ENCODE results near the gene RARRES2. TPM values are rescaled to one million over a fixed set of nuclear protein-coding genes. Genes with fewer than 3 reads are reported as not detected.

Gene RARRES2
- total RNA-seq (2014; rRNA removed; shearing (Covaris generic)) (0.08 TPM in 1 of 2 replicates, not detected in the other), total RNA-seq (2022) (not detected in 2 replicates), Bru-seq, nascent RNA (not detected), BruChase-seq, experiment 1, labeled RNA remaining after a 6-hour chase (not detected), BruChase-seq, experiment 2, labeled RNA remaining after a 2-hour chase (not detected)
- long read RNA-seq = 0 reads

DNA sequence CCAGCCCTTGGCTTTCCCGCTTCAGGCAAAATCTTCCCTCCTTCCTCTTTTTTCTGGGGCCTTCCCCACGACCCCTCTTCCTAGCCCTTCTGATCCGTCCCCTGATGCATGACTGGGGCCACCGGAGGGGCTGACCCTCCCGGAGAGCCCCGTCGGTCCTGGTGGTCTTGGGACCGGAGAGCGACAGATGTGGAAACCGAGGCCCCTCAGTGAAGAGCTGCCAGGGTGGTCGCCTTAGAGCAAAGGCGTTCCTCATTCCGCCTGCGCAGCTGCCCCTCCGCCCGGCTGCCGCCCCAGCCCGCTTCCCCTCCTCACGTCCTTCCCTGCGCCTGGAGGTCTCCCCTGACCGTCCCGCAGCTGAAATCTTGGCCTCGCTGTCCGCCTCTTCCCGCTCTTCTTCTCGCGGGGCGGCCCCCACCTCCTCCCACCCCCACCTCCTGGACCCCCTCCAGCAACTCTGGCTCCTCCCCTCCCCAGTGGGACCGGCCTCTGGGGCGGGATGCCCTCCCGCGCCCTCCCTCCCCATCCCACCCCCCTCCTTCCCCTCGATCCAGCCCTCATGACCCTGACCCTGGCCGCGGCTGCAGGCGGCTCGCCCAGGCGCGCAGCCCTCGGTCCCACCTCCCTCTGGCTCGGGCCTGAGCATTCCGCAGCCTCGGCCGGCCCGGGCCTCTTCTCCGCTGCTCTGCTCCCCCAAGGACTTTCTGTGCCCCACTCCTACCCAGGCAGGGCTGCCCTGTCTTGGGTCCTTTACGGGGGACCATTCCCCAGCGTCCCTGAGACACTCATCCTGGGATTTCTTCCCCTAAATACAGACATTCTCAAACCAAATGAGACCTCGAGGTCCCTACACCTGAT, at the start of gene RARRES2:
Gene RARRES2 (minus strand): TSS at position 367 of the 858 bp plus-strand sequence. CDS start 1,020 bp downstream, outside the sequence.
- CTCF ChIA-PET (ENCODE audit: unreplicated experiment) = no interaction called here
- Histone ChIP-seq H4K20me1 (ENCODE audit: insufficient read depth, low read length) (no peaks in the 10 kb centered on the region), H3K27ac (ENCODE audit: low read depth, low read length, poor library complexity, severe bottlenecking) (no peak within 1 kb of the TSS), H3K4me2 (ENCODE audit: low read length) (no peak within 1 kb of the TSS), H3K36me3 (ENCODE audit: insufficient read depth, low read length) (no peaks in the 10 kb centered on the region), H3K4me1 (ENCODE audit: insufficient read depth, low read length, poor library complexity, severe bottlenecking) (no peaks in the 10 kb centered on the region), H3K79me2 (ENCODE audit: insufficient read depth, low read depth, low read length) (no peaks in the 10 kb centered on the region), H3K9me2 (ENCODE audit: insufficient read depth, low read length) (no peaks in the 10 kb centered on the region), H2AFZ (ENCODE audit: low read length) (no peak within 1 kb of the TSS), H3K9me3 (ENCODE audit: low read length) (peaks cover 8% of the 10 kb centered on the region; the same call in 1 of the 2 replicates), H3K4me3 (ENCODE audit: low read depth, low read length, poor library complexity, severe bottlenecking) (no peak within 1 kb of the TSS)
- no TSS peak for BruUV-seq (replicated peaks)
- TF ChIP-seq EZH2phosphoT487 (IDR thresholded peaks at IDR 0.05; ENCODE audit: borderline replicate concordance, low read depth, low read length) (no peak), CTCF (conservative IDR thresholded peaks at IDR 0.05; ENCODE audit: low read length) (no peak)
- no peak for DNase-seq (ENCODE audit: low spot score)
- intact Hi-C loops (cut with micrococcal nuclease; ENCODE audit: unreplicated experiment) = no loop called here
- POLR2A ChIA-PET = no interaction called here

DNA sequence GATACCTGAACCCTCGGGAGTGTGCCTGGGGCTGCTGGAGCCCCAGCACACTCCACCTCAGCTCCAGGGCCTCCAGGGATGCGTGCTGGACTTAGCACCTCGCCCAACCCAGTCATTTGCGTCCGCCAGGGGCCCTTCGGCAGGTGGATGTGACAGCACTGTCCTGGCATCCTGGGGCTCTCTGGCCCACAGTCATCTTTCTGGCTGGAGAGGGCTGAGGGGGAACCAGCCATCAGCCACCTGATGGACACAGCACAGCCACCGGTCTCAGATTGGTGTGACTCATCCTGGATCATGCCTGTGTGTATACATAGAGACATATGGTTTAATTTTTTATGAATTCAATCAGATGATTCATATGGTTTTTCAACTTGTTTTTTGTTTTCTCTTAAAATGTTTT, 48.8 kb upstream of the RARRES2 start:
- no peaks in the 10 kb centered on the region for H4K20me1 ChIP-seq (ENCODE audit: insufficient read depth, low read length)
- H3K4me3 ChIP-seq (ENCODE audit: low read depth, low read length, poor library complexity, severe bottlenecking) = no peak overlapping the region
- no peak overlapping the region for H3K4me2 ChIP-seq (ENCODE audit: low read length)
- no TSS peak for BruUV-seq (replicated peaks)
- intact Hi-C loops (cut with micrococcal nuclease; ENCODE audit: unreplicated experiment) = no loop called here
- TF ChIP-seq EZH2phosphoT487 (IDR thresholded peaks at IDR 0.05; ENCODE audit: borderline replicate concordance, low read depth, low read length) = no peak
- TF ChIP-seq CTCF (conservative IDR thresholded peaks at IDR 0.05; ENCODE audit: low read length) = no peak
- no peaks in the 10 kb centered on the region for H3K79me2 ChIP-seq (ENCODE audit: insufficient read depth, low read depth, low read length)
- H3K9me3 ChIP-seq (ENCODE audit: low read length) = no peaks in the 10 kb centered on the region
- DNase-seq (ENCODE audit: low spot score) = no peak
- H2AFZ ChIP-seq (ENCODE audit: low read length) = no peak overlapping the region
- H3K27ac ChIP-seq (ENCODE audit: low read depth, low read length, poor library complexity, severe bottlenecking) = no peak overlapping the region
- no peaks in the 10 kb centered on the region for H3K9me2 ChIP-seq (ENCODE audit: insufficient read depth, low read length)
- H3K36me3 ChIP-seq (ENCODE audit: insufficient read depth, low read length) = no peaks in the 10 kb centered on the region
- CTCF ChIA-PET (ENCODE audit: unreplicated experiment) = no interaction called here
- H3K4me1 ChIP-seq (ENCODE audit: insufficient read depth, low read length, poor library complexity, severe bottlenecking) = no peaks in the 10 kb centered on the region
- POLR2A ChIA-PET = no interaction called here

DNA sequence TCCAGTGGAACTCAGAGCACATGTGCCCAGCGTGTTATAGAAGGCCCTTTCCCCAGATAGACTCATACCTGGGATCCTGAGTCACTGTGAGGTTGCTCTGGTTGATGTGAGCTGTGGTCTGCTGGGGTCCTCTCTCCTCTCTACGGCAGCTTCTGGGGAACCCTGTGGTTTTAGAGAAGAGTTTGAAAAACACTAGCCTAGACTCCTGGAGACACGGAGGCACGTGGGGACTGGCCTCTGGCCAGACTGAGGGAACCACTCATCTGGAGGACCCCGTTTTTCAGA, 48.0 kb upstream of the RARRES2 start:
- intact Hi-C loops (cut with micrococcal nuclease; ENCODE audit: unreplicated experiment) = no loop called here
- POLR2A ChIA-PET = no interaction called here
- BruUV-seq (replicated peaks) = no TSS peak

More for the DNA sequence above, 48.0 kb upstream of the RARRES2 start:
- CTCF ChIA-PET (ENCODE audit: unreplicated experiment) = no interaction called here
- no peak for DNase-seq (ENCODE audit: low spot score)
- TF ChIP-seq CTCF (conservative IDR thresholded peaks at IDR 0.05; ENCODE audit: low read length) = no peak
- TF ChIP-seq EZH2phosphoT487 (IDR thresholded peaks at IDR 0.05; ENCODE audit: borderline replicate concordance, low read depth, low read length) = no peak
- Histone ChIP-seq H3K27ac (ENCODE audit: low read depth, low read length, poor library complexity, severe bottlenecking) (no peak overlapping the region), H3K4me3 (ENCODE audit: low read depth, low read length, poor library complexity, severe bottlenecking) (no peak overlapping the region), H3K79me2 (ENCODE audit: insufficient read depth, low read depth, low read length) (no peaks in the 10 kb centered on the region), H3K9me2 (ENCODE audit: insufficient read depth, low read length) (no peaks in the 10 kb centered on the region), H2AFZ (ENCODE audit: low read length) (no peak overlapping the region), H4K20me1 (ENCODE audit: insufficient read depth, low read length) (no peaks in the 10 kb centered on the region), H3K4me1 (ENCODE audit: insufficient read depth, low read length, poor library complexity, severe bottlenecking) (no peaks in the 10 kb centered on the region), H3K36me3 (ENCODE audit: insufficient read depth, low read length) (no peaks in the 10 kb centered on the region), H3K9me3 (ENCODE audit: low read length) (no peaks in the 10 kb centered on the region), H3K4me2 (ENCODE audit: low read length) (no peak overlapping the region)

Measured in OCI-LY7 (cell line).